ENCODE data around the gene STEAP3.

- TF ChIP-seq CTCF (conservative IDR thresholded peaks at IDR 0.05; ENCODE audit: low read length) = no peak
- no peak for TF ChIP-seq EZH2phosphoT487 (IDR thresholded peaks at IDR 0.05; ENCODE audit: borderline replicate concordance)
These were observed 27.2 kb downstream of the STEAP3 start for GRCh38 chr2:119250718-119251290.

Measured in Loucy (cell line).